ENCODE results near the gene MORN1.

MORN1 gene

DNA sequence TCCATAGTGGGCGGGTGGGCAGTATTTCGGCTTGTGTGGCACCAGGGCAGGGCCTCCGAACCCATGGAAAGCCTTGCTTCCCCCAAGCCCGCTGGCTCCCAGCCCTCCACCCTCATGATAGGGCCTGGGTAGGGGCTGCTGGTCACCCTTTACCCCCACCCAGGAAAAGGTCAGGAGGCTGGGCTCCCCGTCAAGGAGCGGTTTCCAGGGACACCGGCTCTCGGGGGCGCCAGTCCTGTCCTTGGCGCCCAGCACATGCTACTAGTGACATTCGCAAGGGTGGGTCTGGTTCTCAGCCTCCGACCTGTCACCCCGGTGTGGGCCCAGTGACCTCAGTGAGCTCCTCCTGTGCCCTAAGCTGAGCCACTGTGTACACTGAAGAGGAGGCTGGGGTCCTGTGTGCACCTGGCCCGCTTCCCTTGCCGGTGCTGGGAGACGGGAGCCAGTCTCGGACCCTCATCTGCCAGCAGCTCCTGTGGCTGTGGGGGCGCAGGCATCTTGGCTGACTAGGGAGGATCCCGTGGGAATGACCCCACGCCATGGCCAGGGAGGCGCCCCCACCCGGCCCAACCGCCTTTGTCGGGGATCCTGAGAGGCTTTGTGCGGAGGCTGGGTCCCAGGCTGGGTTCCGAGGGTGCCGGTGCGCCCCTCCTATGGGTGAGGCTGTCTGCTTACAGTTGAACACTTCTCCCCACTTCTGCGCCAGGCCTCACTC is 108.6 kb downstream of the MORN1 start:
- TF ChIP-seq, protein P1, sequence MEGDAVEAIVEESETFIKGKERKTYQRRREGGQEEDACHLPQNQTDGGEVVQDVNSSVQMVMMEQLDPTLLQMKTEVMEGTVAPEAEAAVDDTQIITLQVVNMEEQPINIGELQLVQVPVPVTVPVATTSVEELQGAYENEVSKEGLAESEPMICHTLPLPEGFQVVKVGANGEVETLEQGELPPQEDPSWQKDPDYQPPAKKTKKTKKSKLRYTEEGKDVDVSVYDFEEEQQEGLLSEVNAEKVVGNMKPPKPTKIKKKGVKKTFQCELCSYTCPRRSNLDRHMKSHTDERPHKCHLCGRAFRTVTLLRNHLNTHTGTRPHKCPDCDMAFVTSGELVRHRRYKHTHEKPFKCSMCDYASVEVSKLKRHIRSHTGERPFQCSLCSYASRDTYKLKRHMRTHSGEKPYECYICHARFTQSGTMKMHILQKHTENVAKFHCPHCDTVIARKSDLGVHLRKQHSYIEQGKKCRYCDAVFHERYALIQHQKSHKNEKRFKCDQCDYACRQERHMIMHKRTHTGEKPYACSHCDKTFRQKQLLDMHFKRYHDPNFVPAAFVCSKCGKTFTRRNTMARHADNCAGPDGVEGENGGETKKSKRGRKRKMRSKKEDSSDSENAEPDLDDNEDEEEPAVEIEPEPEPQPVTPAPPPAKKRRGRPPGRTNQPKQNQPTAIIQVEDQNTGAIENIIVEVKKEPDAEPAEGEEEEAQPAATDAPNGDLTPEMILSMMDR (IDR thresholded peaks at IDR 0.05; ENCODE audit: insufficient read depth, low read length, poor library complexity, severe bottlenecking): no peak
- DNase-seq (ENCODE audit: extremely low read depth, insufficient read length): no peak
- no peak overlapping the region for H3K4me3 ChIP-seq (replicated peaks; ENCODE audit: low read depth, low read length)

DNA sequence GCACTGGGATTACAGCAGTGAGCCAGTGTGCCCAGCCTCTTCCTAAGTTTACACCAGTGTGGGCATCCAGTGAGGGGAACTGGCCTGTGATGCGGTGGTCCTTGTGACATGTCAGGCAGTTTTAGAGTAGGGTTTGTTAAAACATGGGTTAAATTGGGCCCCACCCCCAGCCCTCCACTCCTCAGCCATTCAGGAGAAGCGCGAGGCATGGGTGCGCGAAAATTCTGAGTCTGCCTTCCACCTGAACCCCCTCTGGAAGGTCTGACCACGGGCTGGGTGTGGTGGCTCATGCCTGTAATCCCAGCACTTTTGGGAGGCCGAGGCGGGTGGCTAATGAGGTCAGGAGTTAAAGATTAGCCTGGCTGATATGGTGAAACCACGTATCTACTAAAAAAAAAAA is 111.5 kb downstream of the MORN1 start:
- no peak for DNase-seq (ENCODE audit: extremely low read depth, insufficient read length)
- TF ChIP-seq, protein P1 (IDR thresholded peaks at IDR 0.05; ENCODE audit: insufficient read depth, low read length, poor library complexity, severe bottlenecking): no peak
- Histone ChIP-seq H3K27me3 (replicated peaks; ENCODE audit: control insufficient read depth, insufficient read depth, low read length) (no peaks in the 10 kb centered on the region), H3K4me3 (replicated peaks; ENCODE audit: low read depth, low read length) (no peak overlapping the region), H3K36me3 (ENCODE audit: control insufficient read depth, insufficient read depth, low read length) (peaks cover 6% of the 10 kb centered on the region)

More for the DNA sequence above, 108.6 kb downstream of the MORN1 start:
- peaks cover 3% of the 10 kb centered on the region for H3K36me3 ChIP-seq (ENCODE audit: control insufficient read depth, insufficient read depth, low read length)
- no peaks in the 10 kb centered on the region for H3K27me3 ChIP-seq (replicated peaks; ENCODE audit: control insufficient read depth, insufficient read depth, low read length)

DNA sequence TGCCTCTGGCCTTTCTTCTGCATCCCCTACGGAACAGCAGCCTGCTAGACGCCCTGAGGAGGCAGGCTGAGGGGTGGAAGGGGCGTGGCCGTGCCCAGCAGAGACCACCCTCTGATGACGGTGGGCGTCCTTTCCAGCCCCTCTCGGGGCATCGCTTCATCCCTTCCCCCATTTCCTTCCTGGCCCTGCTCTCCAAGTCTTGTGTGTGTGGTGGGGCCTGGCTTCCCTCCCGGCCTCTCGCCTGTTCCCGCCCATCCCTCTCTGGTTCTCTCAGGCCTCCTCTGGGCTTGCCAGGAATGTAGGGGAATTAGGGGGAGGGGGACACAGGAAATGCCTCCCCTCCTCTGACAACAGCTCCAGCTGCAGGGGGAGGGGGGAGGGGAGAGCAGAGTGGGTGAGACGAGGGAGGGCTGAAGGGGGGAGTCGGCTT is 112.1 kb downstream of the MORN1 start:
- H3K4me3 ChIP-seq (replicated peaks; ENCODE audit: low read depth, low read length): no peak overlapping the region
- TF ChIP-seq, protein P1 (IDR thresholded peaks at IDR 0.05; ENCODE audit: insufficient read depth, low read length, poor library complexity, severe bottlenecking): no peak
- peaks cover 6% of the 10 kb centered on the region for H3K36me3 ChIP-seq (ENCODE audit: control insufficient read depth, insufficient read depth, low read length)
- no peaks in the 10 kb centered on the region for H3K27me3 ChIP-seq (replicated peaks; ENCODE audit: control insufficient read depth, insufficient read depth, low read length)
- no peak for DNase-seq (ENCODE audit: extremely low read depth, insufficient read length)

DNA sequence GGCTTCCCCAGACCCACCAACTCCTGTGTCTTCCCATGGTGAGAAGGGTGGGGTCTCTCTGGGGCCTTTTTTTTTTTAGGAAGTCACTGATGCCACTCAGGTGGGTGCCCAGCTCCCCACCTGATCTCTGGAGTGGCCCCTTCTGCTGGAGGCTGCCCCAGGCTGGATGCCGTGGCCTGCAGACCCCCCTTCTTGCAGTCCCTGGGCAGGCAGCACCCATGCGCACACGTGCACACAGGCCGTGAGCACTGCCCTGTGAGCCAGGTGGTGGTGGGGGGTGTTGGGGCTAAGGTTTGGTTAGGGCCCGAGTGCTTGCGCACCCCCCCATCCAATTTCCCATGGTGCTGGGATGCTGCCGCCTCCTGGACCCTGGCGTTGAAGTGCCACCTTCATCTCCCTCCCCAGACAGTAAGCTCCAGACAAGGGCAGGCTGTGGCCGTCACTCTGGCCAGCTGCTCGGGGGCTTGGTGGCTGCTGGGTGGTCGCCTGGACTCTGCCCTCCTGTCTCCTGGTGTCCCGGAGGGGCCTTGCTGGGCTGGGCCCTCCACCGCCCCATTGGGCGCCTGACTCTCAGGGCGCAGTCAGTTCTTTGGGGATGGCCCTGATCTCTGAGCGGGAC is 112.7 kb downstream of the MORN1 start:
- H3K27me3 ChIP-seq (replicated peaks; ENCODE audit: control insufficient read depth, insufficient read depth, low read length): no peaks in the 10 kb centered on the region
- H3K36me3 ChIP-seq (ENCODE audit: control insufficient read depth, insufficient read depth, low read length): peaks cover 6% of the 10 kb centered on the region
- H3K4me3 ChIP-seq (replicated peaks; ENCODE audit: low read depth, low read length): no peak overlapping the region
- TF ChIP-seq, protein P1 (IDR thresholded peaks at IDR 0.05; ENCODE audit: insufficient read depth, low read length, poor library complexity, severe bottlenecking): no peak
- no peak for DNase-seq (ENCODE audit: extremely low read depth, insufficient read length)

DNA sequence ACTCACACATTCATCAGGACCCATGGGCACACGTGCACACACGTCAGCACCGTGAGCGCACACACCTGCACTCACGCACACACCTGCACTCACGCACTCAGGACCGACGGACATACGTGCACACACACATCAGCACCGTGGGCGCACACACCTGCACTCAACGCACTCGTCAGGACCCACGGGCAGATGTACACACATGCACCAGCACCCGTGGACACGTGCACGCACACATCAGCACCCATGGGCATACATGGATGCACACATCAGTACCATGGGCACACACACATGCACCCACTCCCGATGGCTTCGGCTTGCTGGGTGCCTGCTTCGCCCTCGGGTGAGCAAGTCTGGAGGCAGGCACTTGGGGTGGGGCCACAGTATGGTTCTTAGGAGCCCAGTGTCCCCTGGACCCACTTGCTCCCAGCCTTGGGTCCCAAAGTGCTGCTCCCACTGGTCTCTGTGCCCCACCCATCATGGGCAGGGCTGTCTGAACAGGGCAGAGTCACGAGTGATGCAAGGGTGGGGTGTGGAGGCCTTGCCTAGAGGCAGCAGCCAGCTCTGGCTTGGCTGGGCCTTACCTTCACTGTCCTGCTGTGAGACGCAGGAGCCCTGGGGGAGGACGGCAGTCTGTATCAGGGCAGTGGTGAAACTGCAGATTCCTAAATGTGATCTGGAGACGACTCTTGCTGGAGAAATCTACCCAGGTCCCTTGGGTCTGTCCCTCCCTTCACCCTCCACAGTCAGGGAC is 113.4 kb downstream of the MORN1 start:
- Histone ChIP-seq H3K36me3 (ENCODE audit: control insufficient read depth, insufficient read depth, low read length) (peaks cover 6% of the 10 kb centered on the region), H3K4me3 (replicated peaks; ENCODE audit: low read depth, low read length) (no peak overlapping the region), H3K27me3 (replicated peaks; ENCODE audit: control insufficient read depth, insufficient read depth, low read length) (no peaks in the 10 kb centered on the region)
- TF ChIP-seq, protein P1 (IDR thresholded peaks at IDR 0.05; ENCODE audit: insufficient read depth, low read length, poor library complexity, severe bottlenecking): no peak
- DNase-seq (ENCODE audit: extremely low read depth, insufficient read length): no peak

Data from GM06990 (cell line).